A673 (cell line): ENCODE results near the gene ITGA1.

Experiments
- EZH2 ChIP-seq: fragments of 200-600 bp; sonication (generic); IDR thresholded peaks from 2 replicates; pipeline ENCODE4 v1.6.1; 2017; ENCODE audit warnings: borderline replicate concordance, low read depth, mild to moderate bottlenecking, mixed read lengths, antibody characterized with exemption, low read length; ENCODE audit not compliant: poor library complexity, severe bottlenecking
- TF ChIP-seq, protein P1 (sequence below): fragments of 300-800, 200-600 bp; sonication (generic); conservative IDR thresholded peaks from 2 replicates; pipeline ENCODE4 v1.5.1; 2017; ENCODE audit warnings: low read depth, mild to moderate bottlenecking, antibody characterized with exemption, low read length, moderate library complexity, mixed read lengths

- TF ChIP-seq, protein P1, sequence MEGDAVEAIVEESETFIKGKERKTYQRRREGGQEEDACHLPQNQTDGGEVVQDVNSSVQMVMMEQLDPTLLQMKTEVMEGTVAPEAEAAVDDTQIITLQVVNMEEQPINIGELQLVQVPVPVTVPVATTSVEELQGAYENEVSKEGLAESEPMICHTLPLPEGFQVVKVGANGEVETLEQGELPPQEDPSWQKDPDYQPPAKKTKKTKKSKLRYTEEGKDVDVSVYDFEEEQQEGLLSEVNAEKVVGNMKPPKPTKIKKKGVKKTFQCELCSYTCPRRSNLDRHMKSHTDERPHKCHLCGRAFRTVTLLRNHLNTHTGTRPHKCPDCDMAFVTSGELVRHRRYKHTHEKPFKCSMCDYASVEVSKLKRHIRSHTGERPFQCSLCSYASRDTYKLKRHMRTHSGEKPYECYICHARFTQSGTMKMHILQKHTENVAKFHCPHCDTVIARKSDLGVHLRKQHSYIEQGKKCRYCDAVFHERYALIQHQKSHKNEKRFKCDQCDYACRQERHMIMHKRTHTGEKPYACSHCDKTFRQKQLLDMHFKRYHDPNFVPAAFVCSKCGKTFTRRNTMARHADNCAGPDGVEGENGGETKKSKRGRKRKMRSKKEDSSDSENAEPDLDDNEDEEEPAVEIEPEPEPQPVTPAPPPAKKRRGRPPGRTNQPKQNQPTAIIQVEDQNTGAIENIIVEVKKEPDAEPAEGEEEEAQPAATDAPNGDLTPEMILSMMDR, result no peak
- no peak for TF ChIP-seq EZH2
Measured at GRCh38 chr5:52804387-52804791, 16.7 kb downstream of the ITGA1 start.
